Measurements from ENCODE around the gene ANKS4B.
"Not testable (repeated sequence)": the region's sequence is repeated elsewhere in the genome, so short reads cannot be mapped to it uniquely, and the experiment has no call there.

The ANKS4B gene

GRCh38 chr16:21195330-21195729 is 38.2 kb upstream of the ANKS4B start:
- H3K27ac ChIP-seq (ENCODE audit: low read depth, low read length); H3K27me3 ChIP-seq (ENCODE audit: control insufficient read depth in 1 of 2, insufficient read depth in 2 of 2, low read length in 2 of 2); H3K9me3 ChIP-seq (ENCODE audit: control insufficient read depth in 1 of 2, low read length in 2 of 2); H3K4me1 ChIP-seq (ENCODE audit: control insufficient read depth in 1 of 2, insufficient read depth in 2 of 2, low read length in 2 of 2); H3K4me3 ChIP-seq (ENCODE audit: low read depth in 1 of 2, low read length in 2 of 2); H3K9ac ChIP-seq (ENCODE audit: low read depth in 1 of 2, low read length in 2 of 2); H3K36me3 ChIP-seq (ENCODE audit: control insufficient read depth in 1 of 2, insufficient read depth in 2 of 2, low read length in 2 of 2): not testable (repeated sequence)

GRCh38 chr16:21197112-21197511 is 36.4 kb upstream of the ANKS4B start:
- no peaks in the 10 kb centered on the region for H3K9me3 ChIP-seq (ENCODE audit: control insufficient read depth in 1 of 2, low read length in 2 of 2)
- H3K9ac ChIP-seq (ENCODE audit: low read depth in 1 of 2, low read length in 2 of 2): no peak overlapping the region
- H3K4me3 ChIP-seq (ENCODE audit: low read depth in 1 of 2, low read length in 2 of 2): no peak overlapping the region
- H3K27me3 ChIP-seq (ENCODE audit: control insufficient read depth in 1 of 2, insufficient read depth in 2 of 2, low read length in 2 of 2): peaks cover 0 to 4% of the 10 kb centered on the region in 2 donors
- H3K36me3 ChIP-seq (ENCODE audit: control insufficient read depth in 1 of 2, insufficient read depth in 2 of 2, low read length in 2 of 2): no peaks in the 10 kb centered on the region
- peaks cover 13 to 15% of the 10 kb centered on the region in 2 donors for H3K4me1 ChIP-seq (ENCODE audit: control insufficient read depth in 1 of 2, insufficient read depth in 2 of 2, low read length in 2 of 2)
- no peak overlapping the region for H3K27ac ChIP-seq (ENCODE audit: low read depth, low read length)

- Histone ChIP-seq H3K9ac (ENCODE audit: low read depth in 1 of 2, low read length in 2 of 2) (no peak overlapping the region), H3K27ac (ENCODE audit: low read depth, low read length) (no peak overlapping the region), H3K27me3 (ENCODE audit: control insufficient read depth in 1 of 2, insufficient read depth in 2 of 2, low read length in 2 of 2) (peaks cover 0 to 4% of the 10 kb centered on the region in 2 donors), H3K36me3 (ENCODE audit: control insufficient read depth in 1 of 2, insufficient read depth in 2 of 2, low read length in 2 of 2) (no peaks in the 10 kb centered on the region), H3K4me1 (ENCODE audit: control insufficient read depth in 1 of 2, insufficient read depth in 2 of 2, low read length in 2 of 2) (peaks cover 13 to 20% of the 10 kb centered on the region in 2 donors), H3K4me3 (ENCODE audit: low read depth in 1 of 2, low read length in 2 of 2) (no peak overlapping the region), H3K9me3 (ENCODE audit: control insufficient read depth in 1 of 2, low read length in 2 of 2) (no peaks in the 10 kb centered on the region)
These were observed 35.9 kb upstream of the ANKS4B start for GRCh38 chr16:21197621-21198020.

GRCh38 chr16:21199607-21200218 is 33.8 kb upstream of the ANKS4B start:
- Histone ChIP-seq H3K36me3 (ENCODE audit: control insufficient read depth in 1 of 2, insufficient read depth in 2 of 2, low read length in 2 of 2) (no peaks in the 10 kb centered on the region), H3K4me1 (ENCODE audit: control insufficient read depth in 1 of 2, insufficient read depth in 2 of 2, low read length in 2 of 2) (peaks cover 27 to 30% of the 10 kb centered on the region in 2 donors), H3K9me3 (ENCODE audit: control insufficient read depth in 1 of 2, low read length in 2 of 2) (no peaks in the 10 kb centered on the region), H3K4me3 (ENCODE audit: low read depth in 1 of 2, low read length in 2 of 2) (no peak overlapping the region), H3K27ac (ENCODE audit: low read depth, low read length) (no peak overlapping the region), H3K9ac (ENCODE audit: low read depth in 1 of 2, low read length in 2 of 2) (no peak overlapping the region), H3K27me3 (ENCODE audit: control insufficient read depth in 1 of 2, insufficient read depth in 2 of 2, low read length in 2 of 2) (peaks cover 0 to 4% of the 10 kb centered on the region in 2 donors)

- Histone ChIP-seq H3K4me1 (ENCODE audit: control insufficient read depth in 1 of 2, insufficient read depth in 2 of 2, low read length in 2 of 2) (peaks cover 27 to 30% of the 10 kb centered on the region in 2 donors), H3K4me3 (ENCODE audit: low read depth in 1 of 2, low read length in 2 of 2) (no peak overlapping the region), H3K27me3 (ENCODE audit: control insufficient read depth in 1 of 2, insufficient read depth in 2 of 2, low read length in 2 of 2) (peaks cover 0 to 4% of the 10 kb centered on the region in 2 donors), H3K9ac (ENCODE audit: low read depth in 1 of 2, low read length in 2 of 2) (no peak overlapping the region), H3K27ac (ENCODE audit: low read depth, low read length) (no peak overlapping the region), H3K36me3 (ENCODE audit: control insufficient read depth in 1 of 2, insufficient read depth in 2 of 2, low read length in 2 of 2) (no peaks in the 10 kb centered on the region), H3K9me3 (ENCODE audit: control insufficient read depth in 1 of 2, low read length in 2 of 2) (no peaks in the 10 kb centered on the region)
These were observed 30.2 kb upstream of the ANKS4B start for GRCh38 chr16:21203155-21203797.

- Histone ChIP-seq H3K4me1 (ENCODE audit: control insufficient read depth in 1 of 2, insufficient read depth in 2 of 2, low read length in 2 of 2) (peaks cover 19 to 20% of the 10 kb centered on the region in 2 donors), H3K9me3 (ENCODE audit: control insufficient read depth in 1 of 2, low read length in 2 of 2) (no peaks in the 10 kb centered on the region), H3K27me3 (ENCODE audit: control insufficient read depth in 1 of 2, insufficient read depth in 2 of 2, low read length in 2 of 2) (no peaks in the 10 kb centered on the region), H3K9ac (ENCODE audit: low read depth in 1 of 2, low read length in 2 of 2) (no peak overlapping the region), H3K27ac (ENCODE audit: low read depth, low read length) (no peak overlapping the region), H3K4me3 (ENCODE audit: low read depth in 1 of 2, low read length in 2 of 2) (no peak overlapping the region), H3K36me3 (ENCODE audit: control insufficient read depth in 1 of 2, insufficient read depth in 2 of 2, low read length in 2 of 2) (no peaks in the 10 kb centered on the region)
These were observed 28.2 kb upstream of the ANKS4B start for GRCh38 chr16:21205303-21205702.

- no peaks in the 10 kb centered on the region for H3K9me3 ChIP-seq (ENCODE audit: control insufficient read depth in 1 of 2, low read length in 2 of 2)
- no peak overlapping the region for H3K27ac ChIP-seq (ENCODE audit: low read depth, low read length)
- no peaks in the 10 kb centered on the region for H3K27me3 ChIP-seq (ENCODE audit: control insufficient read depth in 1 of 2, insufficient read depth in 2 of 2, low read length in 2 of 2)
- H3K4me1 ChIP-seq (ENCODE audit: control insufficient read depth in 1 of 2, insufficient read depth in 2 of 2, low read length in 2 of 2): peaks cover 16 to 18% of the 10 kb centered on the region in 2 donors
- no peak overlapping the region for H3K9ac ChIP-seq (ENCODE audit: low read depth in 1 of 2, low read length in 2 of 2)
- H3K36me3 ChIP-seq (ENCODE audit: control insufficient read depth in 1 of 2, insufficient read depth in 2 of 2, low read length in 2 of 2): no peaks in the 10 kb centered on the region
- no peak overlapping the region for H3K4me3 ChIP-seq (ENCODE audit: low read depth in 1 of 2, low read length in 2 of 2)
These were observed 26.9 kb upstream of the ANKS4B start for GRCh38 chr16:21206550-21206949.

- Histone ChIP-seq H3K9ac (ENCODE audit: low read depth in 1 of 2, low read length in 2 of 2) (no peak overlapping the region), H3K4me1 (ENCODE audit: control insufficient read depth in 1 of 2, insufficient read depth in 2 of 2, low read length in 2 of 2) (peaks cover 5 to 10% of the 10 kb centered on the region in 2 donors), H3K9me3 (ENCODE audit: control insufficient read depth in 1 of 2, low read length in 2 of 2) (no peaks in the 10 kb centered on the region), H3K27ac (ENCODE audit: low read depth, low read length) (no peak overlapping the region), H3K4me3 (ENCODE audit: low read depth in 1 of 2, low read length in 2 of 2) (no peak overlapping the region), H3K27me3 (ENCODE audit: control insufficient read depth in 1 of 2, insufficient read depth in 2 of 2, low read length in 2 of 2) (no peaks in the 10 kb centered on the region), H3K36me3 (ENCODE audit: control insufficient read depth in 1 of 2, insufficient read depth in 2 of 2, low read length in 2 of 2) (no peaks in the 10 kb centered on the region)
These were observed 24.9 kb upstream of the ANKS4B start for GRCh38 chr16:21208446-21209230.

GRCh38 chr16:21211486-21211885 is 22.0 kb upstream of the ANKS4B start, which contains the start of gene ZP2:
Gene ZP2, minus strand, starts transcription at chr16:21211574. Its CDS starts 27 bp downstream, at chr16:21211547.
- no peaks in the 10 kb centered on the region for H3K36me3 ChIP-seq (ENCODE audit: control insufficient read depth in 1 of 2, insufficient read depth in 2 of 2, low read length in 2 of 2)
- H3K9me3 ChIP-seq (ENCODE audit: control insufficient read depth in 1 of 2, low read length in 2 of 2): no peaks in the 10 kb centered on the region
- no peaks in the 10 kb centered on the region for H3K27me3 ChIP-seq (ENCODE audit: control insufficient read depth in 1 of 2, insufficient read depth in 2 of 2, low read length in 2 of 2)
- no peak within 1 kb of the TSS for H3K9ac ChIP-seq (ENCODE audit: low read depth in 1 of 2, low read length in 2 of 2)
- H3K4me3 ChIP-seq (ENCODE audit: low read depth in 1 of 2, low read length in 2 of 2): no peak within 1 kb of the TSS
- H3K27ac ChIP-seq (ENCODE audit: low read depth, low read length): no peak within 1 kb of the TSS
- peaks cover 0 to 3% of the 10 kb centered on the region in 2 donors for H3K4me1 ChIP-seq (ENCODE audit: control insufficient read depth in 1 of 2, insufficient read depth in 2 of 2, low read length in 2 of 2)

- Histone ChIP-seq H3K27ac (ENCODE audit: low read depth, low read length) (no peak overlapping the region), H3K4me1 (ENCODE audit: control insufficient read depth in 1 of 2, insufficient read depth in 2 of 2, low read length in 2 of 2) (peaks cover 0 to 3% of the 10 kb centered on the region in 2 donors), H3K36me3 (ENCODE audit: control insufficient read depth in 1 of 2, insufficient read depth in 2 of 2, low read length in 2 of 2) (no peaks in the 10 kb centered on the region), H3K27me3 (ENCODE audit: control insufficient read depth in 1 of 2, insufficient read depth in 2 of 2, low read length in 2 of 2) (no peaks in the 10 kb centered on the region), H3K4me3 (ENCODE audit: low read depth in 1 of 2, low read length in 2 of 2) (no peak overlapping the region), H3K9me3 (ENCODE audit: control insufficient read depth in 1 of 2, low read length in 2 of 2) (no peaks in the 10 kb centered on the region), H3K9ac (ENCODE audit: low read depth in 1 of 2, low read length in 2 of 2) (no peak overlapping the region)
These were observed 19.4 kb upstream of the ANKS4B start for GRCh38 chr16:21214086-21214485.

Data from duodenal mucosa (tissue), 2 donors.